ENCODE data around the gene IGF1. TPM values are rescaled to one million over a fixed set of nuclear protein-coding genes. Genes with fewer than 3 reads are reported as not detected.

IGF1 gene
- total RNA-seq, 1 experiment from 2014 or later = not detected

DNA sequence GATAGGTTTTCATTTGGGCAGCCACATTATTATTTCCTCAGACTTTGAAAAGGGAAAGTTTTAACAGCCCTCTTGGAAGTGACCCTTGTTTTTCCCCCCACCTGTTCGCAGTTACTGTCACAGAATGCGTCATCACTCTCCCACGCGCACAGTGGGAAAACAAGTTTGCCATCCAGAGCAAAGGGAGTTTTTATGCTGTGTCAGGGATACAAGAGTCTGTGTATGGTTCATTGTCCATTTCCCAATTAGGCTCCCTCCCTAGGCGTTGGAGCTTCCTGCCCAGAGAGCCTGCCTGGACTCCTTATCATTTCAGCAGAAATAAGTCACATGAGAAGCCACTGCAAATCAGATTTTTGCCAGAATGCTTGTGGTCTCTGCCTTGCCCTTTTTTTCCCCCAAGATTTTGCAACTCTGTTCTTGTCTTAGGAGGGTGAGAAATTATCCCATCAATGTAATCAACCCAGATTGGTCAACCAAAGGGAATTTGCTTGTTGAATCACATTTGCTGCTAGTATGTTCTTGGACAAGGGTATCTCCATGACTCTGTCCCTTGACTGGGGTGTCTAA lies 104.1 kb downstream of the IGF1 start:
- POLR2A ChIA-PET = no interaction called here
- Mint-ChIP-seq H3K9me3 (peaks cover 28% of the 10 kb centered on the region), H3K27ac (no peak overlapping the region), H3K36me3 (no peaks in the 10 kb centered on the region; the same call in 1 of the 2 replicates), H3K27me3 (ENCODE audit: low read depth) (no peaks in the 10 kb centered on the region), H3K4me1 (no peaks in the 10 kb centered on the region), H3K4me3 (no peak overlapping the region)
- DNase-seq (ENCODE audit: low spot score) (no peak), ATAC-seq (no peak)
- TF ChIP-seq, protein P1, sequence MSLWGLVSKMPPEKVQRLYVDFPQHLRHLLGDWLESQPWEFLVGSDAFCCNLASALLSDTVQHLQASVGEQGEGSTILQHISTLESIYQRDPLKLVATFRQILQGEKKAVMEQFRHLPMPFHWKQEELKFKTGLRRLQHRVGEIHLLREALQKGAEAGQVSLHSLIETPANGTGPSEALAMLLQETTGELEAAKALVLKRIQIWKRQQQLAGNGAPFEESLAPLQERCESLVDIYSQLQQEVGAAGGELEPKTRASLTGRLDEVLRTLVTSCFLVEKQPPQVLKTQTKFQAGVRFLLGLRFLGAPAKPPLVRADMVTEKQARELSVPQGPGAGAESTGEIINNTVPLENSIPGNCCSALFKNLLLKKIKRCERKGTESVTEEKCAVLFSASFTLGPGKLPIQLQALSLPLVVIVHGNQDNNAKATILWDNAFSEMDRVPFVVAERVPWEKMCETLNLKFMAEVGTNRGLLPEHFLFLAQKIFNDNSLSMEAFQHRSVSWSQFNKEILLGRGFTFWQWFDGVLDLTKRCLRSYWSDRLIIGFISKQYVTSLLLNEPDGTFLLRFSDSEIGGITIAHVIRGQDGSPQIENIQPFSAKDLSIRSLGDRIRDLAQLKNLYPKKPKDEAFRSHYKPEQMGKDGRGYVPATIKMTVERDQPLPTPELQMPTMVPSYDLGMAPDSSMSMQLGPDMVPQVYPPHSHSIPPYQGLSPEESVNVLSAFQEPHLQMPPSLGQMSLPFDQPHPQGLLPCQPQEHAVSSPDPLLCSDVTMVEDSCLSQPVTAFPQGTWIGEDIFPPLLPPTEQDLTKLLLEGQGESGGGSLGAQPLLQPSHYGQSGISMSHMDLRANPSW (CRISPR knock-in tag; conservative IDR thresholded peaks at IDR 0.05; ENCODE audit: low read depth) = no peak
- TF ChIP-seq NFATC4 (CRISPR knock-in tag; IDR thresholded peaks at IDR 0.05) = no peak
- TF ChIP-seq MYBL2 (CRISPR knock-in tag; IDR thresholded peaks at IDR 0.05) = no peak
- TF ChIP-seq, protein P2, sequence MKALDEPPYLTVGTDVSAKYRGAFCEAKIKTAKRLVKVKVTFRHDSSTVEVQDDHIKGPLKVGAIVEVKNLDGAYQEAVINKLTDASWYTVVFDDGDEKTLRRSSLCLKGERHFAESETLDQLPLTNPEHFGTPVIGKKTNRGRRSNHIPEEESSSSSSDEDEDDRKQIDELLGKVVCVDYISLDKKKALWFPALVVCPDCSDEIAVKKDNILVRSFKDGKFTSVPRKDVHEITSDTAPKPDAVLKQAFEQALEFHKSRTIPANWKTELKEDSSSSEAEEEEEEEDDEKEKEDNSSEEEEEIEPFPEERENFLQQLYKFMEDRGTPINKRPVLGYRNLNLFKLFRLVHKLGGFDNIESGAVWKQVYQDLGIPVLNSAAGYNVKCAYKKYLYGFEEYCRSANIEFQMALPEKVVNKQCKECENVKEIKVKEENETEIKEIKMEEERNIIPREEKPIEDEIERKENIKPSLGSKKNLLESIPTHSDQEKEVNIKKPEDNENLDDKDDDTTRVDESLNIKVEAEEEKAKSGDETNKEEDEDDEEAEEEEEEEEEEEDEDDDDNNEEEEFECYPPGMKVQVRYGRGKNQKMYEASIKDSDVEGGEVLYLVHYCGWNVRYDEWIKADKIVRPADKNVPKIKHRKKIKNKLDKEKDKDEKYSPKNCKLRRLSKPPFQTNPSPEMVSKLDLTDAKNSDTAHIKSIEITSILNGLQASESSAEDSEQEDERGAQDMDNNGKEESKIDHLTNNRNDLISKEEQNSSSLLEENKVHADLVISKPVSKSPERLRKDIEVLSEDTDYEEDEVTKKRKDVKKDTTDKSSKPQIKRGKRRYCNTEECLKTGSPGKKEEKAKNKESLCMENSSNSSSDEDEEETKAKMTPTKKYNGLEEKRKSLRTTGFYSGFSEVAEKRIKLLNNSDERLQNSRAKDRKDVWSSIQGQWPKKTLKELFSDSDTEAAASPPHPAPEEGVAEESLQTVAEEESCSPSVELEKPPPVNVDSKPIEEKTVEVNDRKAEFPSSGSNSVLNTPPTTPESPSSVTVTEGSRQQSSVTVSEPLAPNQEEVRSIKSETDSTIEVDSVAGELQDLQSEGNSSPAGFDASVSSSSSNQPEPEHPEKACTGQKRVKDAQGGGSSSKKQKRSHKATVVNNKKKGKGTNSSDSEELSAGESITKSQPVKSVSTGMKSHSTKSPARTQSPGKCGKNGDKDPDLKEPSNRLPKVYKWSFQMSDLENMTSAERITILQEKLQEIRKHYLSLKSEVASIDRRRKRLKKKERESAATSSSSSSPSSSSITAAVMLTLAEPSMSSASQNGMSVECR (CRISPR knock-in tag; IDR thresholded peaks at IDR 0.05; ENCODE audit: borderline replicate concordance) = no peak
- TF ChIP-seq ZNF671 (CRISPR knock-in tag; IDR thresholded peaks at IDR 0.05) = no peak
- TF ChIP-seq FOXJ3 (CRISPR knock-in tag; IDR thresholded peaks at IDR 0.05; ENCODE audit: borderline replicate concordance) = no peak
- no peak for TF ChIP-seq PRRX2 (CRISPR knock-in tag; IDR thresholded peaks at IDR 0.05)
- TF ChIP-seq, protein P3, sequence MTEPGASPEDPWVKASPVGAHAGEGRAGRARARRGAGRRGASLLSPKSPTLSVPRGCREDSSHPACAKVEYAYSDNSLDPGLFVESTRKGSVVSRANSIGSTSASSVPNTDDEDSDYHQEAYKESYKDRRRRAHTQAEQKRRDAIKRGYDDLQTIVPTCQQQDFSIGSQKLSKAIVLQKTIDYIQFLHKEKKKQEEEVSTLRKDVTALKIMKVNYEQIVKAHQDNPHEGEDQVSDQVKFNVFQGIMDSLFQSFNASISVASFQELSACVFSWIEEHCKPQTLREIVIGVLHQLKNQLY (CRISPR knock-in tag; IDR thresholded peaks at IDR 0.05) = no peak
- no peak for TF ChIP-seq MXD4 (CRISPR knock-in tag; IDR thresholded peaks at IDR 0.05; ENCODE audit: borderline replicate concordance)
- TF ChIP-seq, protein P4, sequence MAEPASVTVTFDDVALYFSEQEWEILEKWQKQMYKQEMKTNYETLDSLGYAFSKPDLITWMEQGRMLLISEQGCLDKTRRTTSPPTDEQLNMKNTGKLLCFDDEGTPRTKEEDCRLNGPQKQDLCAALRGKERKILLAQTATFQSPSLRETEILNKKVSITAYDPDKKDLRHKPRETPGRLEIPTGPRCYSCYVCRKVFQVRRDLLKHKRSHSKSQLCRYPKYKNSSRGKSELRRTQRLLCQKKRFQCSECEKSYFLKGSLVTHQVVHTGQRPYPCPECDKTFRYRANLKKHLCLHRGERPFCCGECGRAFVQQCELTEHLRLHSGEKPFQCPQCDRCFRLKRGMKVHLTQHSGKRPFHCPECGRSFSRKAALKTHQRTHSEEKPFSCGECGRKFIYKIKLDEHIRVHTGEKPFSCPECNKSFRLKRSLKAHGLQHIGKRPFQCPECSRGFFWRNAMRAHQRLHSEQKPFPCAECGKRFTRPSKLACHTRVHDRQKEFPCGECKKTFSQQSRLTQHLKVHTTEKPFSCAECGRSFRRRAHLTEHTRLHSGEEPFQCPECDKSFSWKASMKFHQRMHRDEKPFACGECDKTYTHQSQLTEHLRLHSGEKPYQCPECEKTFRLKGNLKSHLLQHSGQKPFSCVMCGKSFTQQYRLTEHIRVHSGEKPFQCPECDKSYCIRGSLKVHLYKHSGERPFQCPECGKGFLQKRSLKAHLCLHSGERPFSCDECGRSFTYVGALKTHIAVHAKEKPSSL (CRISPR knock-in tag; conservative IDR thresholded peaks at IDR 0.05) = no peak
- TF ChIP-seq TCF7 (CRISPR knock-in tag; IDR thresholded peaks at IDR 0.05; ENCODE audit: low read depth) = no peak
- TF ChIP-seq, protein P5, sequence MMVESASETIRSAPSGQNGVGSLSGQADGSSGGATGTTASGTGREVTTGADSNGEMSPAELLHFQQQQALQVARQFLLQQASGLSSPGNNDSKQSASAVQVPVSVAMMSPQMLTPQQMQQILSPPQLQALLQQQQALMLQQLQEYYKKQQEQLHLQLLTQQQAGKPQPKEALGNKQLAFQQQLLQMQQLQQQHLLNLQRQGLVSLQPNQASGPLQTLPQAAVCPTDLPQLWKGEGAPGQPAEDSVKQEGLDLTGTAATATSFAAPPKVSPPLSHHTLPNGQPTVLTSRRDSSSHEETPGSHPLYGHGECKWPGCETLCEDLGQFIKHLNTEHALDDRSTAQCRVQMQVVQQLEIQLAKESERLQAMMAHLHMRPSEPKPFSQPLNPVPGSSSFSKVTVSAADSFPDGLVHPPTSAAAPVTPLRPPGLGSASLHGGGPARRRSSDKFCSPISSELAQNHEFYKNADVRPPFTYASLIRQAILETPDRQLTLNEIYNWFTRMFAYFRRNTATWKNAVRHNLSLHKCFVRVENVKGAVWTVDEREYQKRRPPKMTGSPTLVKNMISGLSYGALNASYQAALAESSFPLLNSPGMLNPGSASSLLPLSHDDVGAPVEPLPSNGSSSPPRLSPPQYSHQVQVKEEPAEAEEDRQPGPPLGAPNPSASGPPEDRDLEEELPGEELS (CRISPR knock-in tag; IDR thresholded peaks at IDR 0.05) = no peak
- TF ChIP-seq, protein P6, sequence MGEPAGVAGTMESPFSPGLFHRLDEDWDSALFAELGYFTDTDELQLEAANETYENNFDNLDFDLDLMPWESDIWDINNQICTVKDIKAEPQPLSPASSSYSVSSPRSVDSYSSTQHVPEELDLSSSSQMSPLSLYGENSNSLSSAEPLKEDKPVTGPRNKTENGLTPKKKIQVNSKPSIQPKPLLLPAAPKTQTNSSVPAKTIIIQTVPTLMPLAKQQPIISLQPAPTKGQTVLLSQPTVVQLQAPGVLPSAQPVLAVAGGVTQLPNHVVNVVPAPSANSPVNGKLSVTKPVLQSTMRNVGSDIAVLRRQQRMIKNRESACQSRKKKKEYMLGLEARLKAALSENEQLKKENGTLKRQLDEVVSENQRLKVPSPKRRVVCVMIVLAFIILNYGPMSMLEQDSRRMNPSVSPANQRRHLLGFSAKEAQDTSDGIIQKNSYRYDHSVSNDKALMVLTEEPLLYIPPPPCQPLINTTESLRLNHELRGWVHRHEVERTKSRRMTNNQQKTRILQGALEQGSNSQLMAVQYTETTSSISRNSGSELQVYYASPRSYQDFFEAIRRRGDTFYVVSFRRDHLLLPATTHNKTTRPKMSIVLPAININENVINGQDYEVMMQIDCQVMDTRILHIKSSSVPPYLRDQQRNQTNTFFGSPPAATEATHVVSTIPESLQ (CRISPR knock-in tag; IDR thresholded peaks at IDR 0.05) = no peak
- CTCF ChIA-PET = interaction anchor here (1.1 kb wide), 1 partner anchor 391 kb away, joined by 3 read pairs; no protein-coding TSS in a partner anchor

All from WTC11 (cell line).